ENCODE measurements around the gene RPS6KA2.

RPS6KA2 gene

DNA sequence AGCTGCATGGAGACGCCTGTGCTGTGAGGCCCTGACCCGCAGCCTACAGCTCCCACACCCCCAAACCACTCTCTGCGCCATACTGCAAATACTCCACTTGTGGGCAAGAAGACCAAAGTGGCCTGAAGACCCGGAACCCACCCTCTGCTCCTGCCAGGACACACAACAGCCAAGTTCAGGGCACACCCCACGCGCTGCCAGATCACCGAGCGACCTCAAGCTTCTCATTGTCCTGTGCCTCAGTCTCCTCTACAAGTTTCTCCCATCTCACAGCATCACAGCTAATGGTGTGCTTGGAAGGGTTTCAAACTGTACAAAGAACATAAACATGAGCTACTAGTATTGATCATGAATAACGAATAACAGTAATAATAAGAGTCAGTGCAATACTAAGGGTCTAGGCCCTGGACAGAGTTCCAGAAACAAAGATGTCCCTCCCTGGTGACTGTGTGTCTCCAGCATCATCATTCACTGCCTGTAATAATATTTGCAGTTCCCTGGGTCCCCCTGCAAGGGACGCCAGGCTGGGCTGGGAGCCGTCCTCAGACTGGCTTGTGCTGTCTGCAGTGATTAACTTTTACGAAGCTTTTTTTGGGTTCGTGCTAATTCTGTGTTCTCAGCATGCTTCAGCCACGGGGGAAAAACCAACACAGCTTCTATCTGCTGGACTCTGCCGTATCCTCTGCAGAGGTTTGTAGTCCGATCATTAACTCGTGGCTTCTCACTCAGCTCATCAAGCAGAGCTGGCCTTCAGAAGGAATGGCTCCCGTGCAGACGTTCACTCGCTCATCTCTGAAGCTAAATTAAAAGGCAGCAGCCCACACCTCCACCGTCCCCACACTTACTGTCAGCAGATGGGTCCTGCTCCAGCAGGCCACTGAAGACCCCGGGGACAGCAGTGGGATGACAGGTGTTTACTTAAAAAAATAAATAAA is 162.7 kb downstream of the RPS6KA2 start:
- no peak for DNase-seq

GRCh38 chr6:166463359-166464067 is 163.5 kb downstream of the RPS6KA2 start:
- DNase-seq = peak; percentile 35 to 47 (median 43)

GRCh38 chr6:166462461-166463135 is 164.5 kb downstream of the RPS6KA2 start:
- DNase-seq = no peak

DNA sequence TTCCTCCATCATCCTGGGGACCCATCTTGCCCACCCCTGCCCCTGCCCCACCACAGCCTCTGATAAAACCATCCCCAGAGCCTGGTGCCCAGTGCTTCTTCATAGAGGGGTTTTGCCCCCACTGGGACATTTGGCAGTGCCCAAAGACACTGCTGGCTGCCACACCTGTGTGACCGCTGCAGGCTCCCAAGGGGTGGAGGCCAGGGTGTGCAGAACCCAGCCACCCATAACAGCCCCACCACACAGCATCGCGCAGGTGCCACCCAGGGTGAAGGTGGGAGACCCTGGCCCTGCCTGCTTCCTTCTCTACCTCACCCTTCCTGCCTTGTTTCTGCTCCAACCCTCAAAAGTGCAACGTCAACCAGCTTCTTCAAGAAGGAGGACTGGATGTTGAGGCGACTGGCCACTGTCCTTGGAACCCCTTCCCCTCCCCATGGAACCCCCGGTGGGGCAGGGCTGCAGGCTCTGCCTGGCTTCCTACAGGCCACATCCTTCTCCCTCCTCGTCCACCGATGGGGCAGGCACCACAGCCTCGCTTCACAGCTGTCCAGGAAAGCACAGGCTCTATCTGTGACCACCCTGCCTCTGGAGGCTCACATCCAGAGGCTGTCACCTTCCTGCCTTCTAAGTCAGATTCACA is 165.1 kb downstream of the RPS6KA2 start:
- DNase-seq = no peak

GRCh38 chr6:166460473-166461437 is 166.3 kb downstream of the RPS6KA2 start:
- DNase-seq = no peak

- DNase-seq = no peak
Measured at GRCh38 chr6:166459906-166460305, 167.1 kb downstream of the RPS6KA2 start.

- no peak for DNase-seq
Measured at GRCh38 chr6:166459272-166459671, 167.8 kb downstream of the RPS6KA2 start.

GRCh38 chr6:166456395-166457156 is 170.5 kb downstream of the RPS6KA2 start:
- peak in 1 of 4 experiments; percentile 11 for DNase-seq

- DNase-seq = no peak
Measured at GRCh38 chr6:166454692-166455515, 172.1 kb downstream of the RPS6KA2 start.

- no peak for DNase-seq
Measured at GRCh38 chr6:166453651-166454050, 173.4 kb downstream of the RPS6KA2 start.

- no peak for DNase-seq
Measured at GRCh38 chr6:166450167-166450873, 176.7 kb downstream of the RPS6KA2 start.

GRCh38 chr6:166449641-166450040 is 177.4 kb downstream of the RPS6KA2 start:
- no peak for DNase-seq

DNA sequence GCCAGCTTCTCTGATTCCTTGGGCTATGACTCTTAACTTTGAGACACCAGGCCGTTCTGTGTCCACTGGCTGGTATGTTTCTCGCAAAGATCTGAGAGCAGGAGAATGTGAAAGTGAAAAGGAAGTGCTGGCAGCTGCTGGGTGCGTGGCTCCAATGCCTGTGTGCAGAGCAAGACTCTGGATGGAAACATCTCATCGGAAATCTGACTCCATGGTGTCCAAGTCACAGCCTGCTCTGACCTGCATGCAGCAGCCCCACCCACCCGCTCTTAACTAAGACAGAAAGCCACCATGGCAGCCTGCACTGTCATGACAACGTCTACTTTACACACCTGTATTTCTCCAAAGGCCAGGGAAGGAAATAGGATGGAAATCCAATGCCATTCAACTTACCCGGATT is 178.0 kb downstream of the RPS6KA2 start:
- no peak for DNase-seq

DNA sequence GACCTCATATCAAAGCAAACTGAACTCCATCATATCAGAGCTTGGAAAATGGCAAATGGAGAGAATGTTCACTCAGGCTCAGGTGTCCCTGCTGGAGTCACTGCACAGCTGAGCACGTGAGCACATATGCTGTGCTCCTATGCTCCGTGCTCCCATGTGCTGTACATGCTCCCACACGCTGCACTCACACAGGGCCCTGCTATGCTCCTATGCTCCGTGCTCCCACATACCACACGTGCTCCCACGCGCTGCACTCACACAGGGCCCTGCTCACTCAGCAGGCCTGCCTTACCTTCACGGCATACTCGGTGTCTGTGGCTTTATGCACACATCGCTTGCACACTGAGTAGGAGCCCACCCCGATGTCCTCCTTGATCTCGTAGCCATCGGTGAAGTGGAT is 178.6 kb downstream of the RPS6KA2 start:
- no peak for DNase-seq

DNA sequence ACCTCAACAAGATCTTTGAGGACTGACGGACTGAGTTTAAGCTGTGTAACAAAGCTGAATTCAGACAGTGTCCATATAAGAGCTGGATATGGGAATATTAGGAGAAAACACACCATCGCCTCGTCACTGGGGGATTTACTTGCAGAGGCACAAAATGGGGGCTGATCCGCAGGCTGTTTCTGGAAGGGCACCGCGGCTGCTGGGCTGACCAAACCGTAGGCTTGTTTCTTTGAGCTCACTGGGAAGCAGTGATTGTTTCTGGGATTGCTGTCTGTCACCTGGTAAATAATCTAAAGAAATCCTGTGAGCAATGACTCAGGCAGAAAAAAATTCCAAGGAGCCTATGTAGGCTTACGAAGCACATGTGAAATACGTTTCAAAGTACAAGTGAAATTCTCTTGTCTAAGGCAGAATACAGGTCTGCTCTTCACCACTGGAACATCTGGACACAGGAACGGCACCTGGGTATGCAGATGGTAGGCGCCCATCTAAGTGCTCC is 180.4 kb downstream of the RPS6KA2 start:
- no peak for DNase-seq

- DNase-seq = no peak
Measured at GRCh38 chr6:166446146-166446545, 180.9 kb downstream of the RPS6KA2 start.

GRCh38 chr6:166444446-166444845 is 182.6 kb downstream of the RPS6KA2 start:
- DNase-seq = no peak

DNA sequence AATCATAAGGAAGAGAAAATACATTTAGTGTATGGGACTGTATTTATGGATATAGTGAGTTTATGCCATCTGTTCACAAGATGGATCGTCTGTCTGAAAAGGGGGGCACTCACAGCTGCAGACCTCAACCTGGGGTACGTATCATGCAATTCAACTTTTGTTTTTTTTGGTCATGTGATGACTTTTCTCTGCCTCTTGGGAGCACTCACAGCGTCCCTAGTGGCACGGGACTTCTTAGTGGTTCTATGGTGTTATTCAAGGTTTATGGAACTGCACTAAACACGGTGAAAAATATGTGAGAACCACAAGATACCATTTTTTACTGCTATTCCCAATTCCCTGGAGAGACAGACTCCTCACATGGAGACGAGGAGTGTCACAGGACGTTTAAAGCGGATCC is 183.9 kb downstream of the RPS6KA2 start:
- no peak for DNase-seq

GRCh38 chr6:166442131-166442685 is 184.8 kb downstream of the RPS6KA2 start:
- no peak for DNase-seq

Measured in suppressor macrophage (primary cell).